ENCODE measurements around the gene DDX19B. TPM values are rescaled to one million over a fixed set of nuclear protein-coding genes. Genes with fewer than 3 reads are reported as not detected.
"Not testable (repeated sequence)": the region's sequence is repeated elsewhere in the genome, so short reads cannot be mapped to it uniquely, and the experiment has no call there.

DDX19B gene
- total and polyA plus RNA-seq, 7 experiments from 2014 or later: 23.6 to 60.5 (median 29.0) TPM

DNA sequence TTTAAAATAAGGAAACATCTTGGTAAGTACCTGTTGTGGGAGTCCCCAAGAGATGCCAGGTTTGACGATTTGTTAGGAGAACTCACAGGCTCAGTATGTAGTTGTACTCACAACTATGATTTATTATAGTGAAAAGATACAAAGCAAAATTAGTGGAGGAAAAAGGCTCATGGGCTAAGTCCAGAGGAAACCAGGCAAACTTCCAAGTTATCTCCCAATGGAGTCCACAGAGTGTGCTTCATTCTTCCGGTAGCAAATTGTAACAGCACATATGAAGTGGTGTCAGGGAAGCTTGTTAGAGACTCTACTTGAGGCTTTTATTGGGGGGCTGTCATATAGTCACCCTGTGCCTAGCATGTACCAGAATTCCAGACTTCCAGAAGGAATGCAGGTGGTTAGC, 50.0 kb downstream of the DDX19B start:
- Mint-ChIP-seq H3K4me1 (peaks cover 11 to 45% (median 35%) of the 10 kb centered on the region in 7 donors), H3K27me3 (no peaks in the 10 kb centered on the region), H3K27ac (peak overlapping the region in 6 of 9 donors; percentile 14 to 68 (median 56)), H3K36me3 (peaks cover 0 to 12% (median 5%) of the 10 kb centered on the region in 5 donors), H3K9me3 (peaks cover 0 to 6% (median 0%) of the 10 kb centered on the region in 11 donors), H3K4me3 (peak overlapping the region in 3 of 10 donors; percentile 1 to 19 (median 7))
- DNase-seq (no peak), ATAC-seq (no peak)
- ChIA-PET CTCF (no interaction called here), POLR2A (interaction anchor here (0.6 to 1.7 kb wide), 3 partner anchors 115 to 594 kb away, joined by 3 to 4 read pairs (median 4); no protein-coding TSS in a partner anchor)
- no peak overlapping the region for H3K4me3 ChIP-seq (ENCODE audit: low read length)
- peaks cover 15 to 17% of the 10 kb centered on the region in 2 donors for H3K4me1 ChIP-seq (ENCODE audit: control insufficient read depth in 2 of 2, insufficient read depth in 2 of 2, low read length in 2 of 2)
- no peaks in the 10 kb centered on the region for H3K9me3 ChIP-seq (ENCODE audit: control insufficient read depth in 2 of 3, low read length in 3 of 3)
- H3K36me3 ChIP-seq (ENCODE audit: control insufficient read depth in 2 of 3, insufficient read depth in 3 of 3, low read length in 3 of 3): peaks cover 0 to 20% (median 0%) of the 10 kb centered on the region in 3 experiments
- H3K27ac ChIP-seq (ENCODE audit: low read depth, low read length): peak overlapping the region; percentile 92
- intact Hi-C loops (cut with micrococcal nuclease): no loop called here
- no peaks in the 10 kb centered on the region for H3K27me3 ChIP-seq (ENCODE audit: control insufficient read depth in 2 of 2, insufficient read depth in 2 of 2, low read length in 2 of 2)

DNA sequence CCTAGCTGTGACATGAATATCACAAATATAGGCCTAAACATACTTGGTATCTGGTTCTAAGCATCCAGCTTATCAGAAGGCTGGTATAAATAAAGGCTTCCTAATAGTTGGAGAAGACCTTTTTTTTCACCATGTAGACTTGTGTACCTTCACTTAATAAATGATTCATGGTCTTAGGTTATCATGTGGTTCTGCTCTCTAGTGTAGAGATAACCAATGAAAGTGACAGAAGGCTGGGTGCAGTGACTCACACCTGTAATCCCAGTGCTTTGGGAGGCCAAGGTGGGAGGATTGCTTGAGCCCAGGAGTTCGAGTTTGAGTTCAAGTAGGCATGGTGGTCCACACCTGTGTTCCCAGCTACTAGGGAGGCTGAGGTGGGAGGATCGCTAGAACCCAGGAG, 50.8 kb downstream of the DDX19B start:
- DNase-seq (no peak), ATAC-seq (no peak)
- H3K36me3 Mint-ChIP-seq: peaks cover 0 to 15% (median 5%) of the 10 kb centered on the region in 5 donors
- intact Hi-C loops (cut with micrococcal nuclease): no loop called here
- H3K27me3 Mint-ChIP-seq: no peaks in the 10 kb centered on the region
- CTCF ChIA-PET: no interaction called here
- peak overlapping the region in 5 of 9 donors; percentile 14 to 68 (median 46) for H3K27ac Mint-ChIP-seq
- POLR2A ChIA-PET: interaction anchor here (1.7 kb wide), 1 partner anchor 175 kb away, joined by 4 read pairs; no protein-coding TSS in a partner anchor
- Histone ChIP-seq H3K27ac (ENCODE audit: low read depth, low read length) (peak overlapping the region; percentile 92), H3K9me3 (ENCODE audit: control insufficient read depth in 2 of 3, low read length in 3 of 3) (no peaks in the 10 kb centered on the region), H3K27me3 (ENCODE audit: control insufficient read depth in 2 of 2, insufficient read depth in 2 of 2, low read length in 2 of 2) (no peaks in the 10 kb centered on the region), H3K36me3 (ENCODE audit: control insufficient read depth in 2 of 3, insufficient read depth in 3 of 3, low read length in 3 of 3) (peaks cover 0 to 25% (median 0%) of the 10 kb centered on the region in 3 experiments), H3K4me1 (ENCODE audit: control insufficient read depth in 2 of 2, insufficient read depth in 2 of 2, low read length in 2 of 2) (peaks cover 15 to 17% of the 10 kb centered on the region in 2 donors), H3K4me3 (ENCODE audit: low read length) (no peak overlapping the region)
- peaks cover 0 to 6% (median 0%) of the 10 kb centered on the region in 11 donors for H3K9me3 Mint-ChIP-seq
- peaks cover 11 to 45% (median 35%) of the 10 kb centered on the region in 7 donors for H3K4me1 Mint-ChIP-seq
- peak overlapping the region in 1 of 10 donors; percentile 29 for H3K4me3 Mint-ChIP-seq

DNA sequence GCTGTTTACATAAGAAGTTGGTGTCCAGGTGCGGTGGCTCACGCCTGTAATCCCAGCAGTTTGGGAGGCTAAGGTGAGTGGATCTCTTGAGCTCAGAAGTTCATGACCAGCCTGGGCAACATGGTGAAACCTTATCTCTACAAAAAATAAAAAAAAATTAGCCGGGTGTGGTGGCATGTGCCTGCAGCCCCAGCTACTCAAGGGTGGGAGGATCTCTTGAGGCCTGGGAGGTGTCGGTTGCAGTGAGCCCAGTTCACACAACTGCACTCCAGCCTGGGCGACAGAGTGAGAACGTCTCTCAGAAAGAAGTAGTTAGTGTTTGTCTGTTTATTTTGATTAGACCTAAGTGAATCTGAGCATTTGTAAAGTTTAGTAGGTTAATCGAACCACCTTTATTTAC, 60.6 kb downstream of the DDX19B start:
- no peaks in the 10 kb centered on the region for H3K27me3 ChIP-seq (ENCODE audit: control insufficient read depth in 2 of 2, insufficient read depth in 2 of 2, low read length in 2 of 2)
- H3K4me3 Mint-ChIP-seq: no peak overlapping the region
- peaks cover 15 to 90% (median 16%) of the 10 kb centered on the region in 3 experiments for H3K36me3 ChIP-seq (ENCODE audit: control insufficient read depth in 2 of 3, insufficient read depth in 3 of 3, low read length in 3 of 3)
- no peaks in the 10 kb centered on the region for H3K9me3 Mint-ChIP-seq
- CTCF ChIA-PET: interaction anchor here (1.0 to 1.1 kb wide), 2 partner anchors 96 to 105 kb away, joined by 3 read pairs; no protein-coding TSS in a partner anchor
- no peak for ATAC-seq
- no peak overlapping the region for H3K4me3 ChIP-seq (ENCODE audit: low read length)
- no peaks in the 10 kb centered on the region for H3K4me1 ChIP-seq (ENCODE audit: control insufficient read depth in 2 of 2, insufficient read depth in 2 of 2, low read length in 2 of 2)
- no peak overlapping the region for H3K27ac Mint-ChIP-seq
- no peaks in the 10 kb centered on the region for H3K27me3 Mint-ChIP-seq
- intact Hi-C loops (cut with micrococcal nuclease): no loop called here
- no peak overlapping the region for H3K27ac ChIP-seq (ENCODE audit: low read depth, low read length)
- peaks cover 3 to 28% (median 18%) of the 10 kb centered on the region in 5 donors for H3K36me3 Mint-ChIP-seq
- no peaks in the 10 kb centered on the region for H3K4me1 Mint-ChIP-seq
- no peak for DNase-seq
- no peaks in the 10 kb centered on the region for H3K9me3 ChIP-seq (ENCODE audit: control insufficient read depth in 2 of 3, low read length in 3 of 3)
- POLR2A ChIA-PET: interaction anchor here (1.3 kb wide), 1 partner anchor 20 kb away, joined by 4 read pairs; no protein-coding TSS in a partner anchor

DNA sequence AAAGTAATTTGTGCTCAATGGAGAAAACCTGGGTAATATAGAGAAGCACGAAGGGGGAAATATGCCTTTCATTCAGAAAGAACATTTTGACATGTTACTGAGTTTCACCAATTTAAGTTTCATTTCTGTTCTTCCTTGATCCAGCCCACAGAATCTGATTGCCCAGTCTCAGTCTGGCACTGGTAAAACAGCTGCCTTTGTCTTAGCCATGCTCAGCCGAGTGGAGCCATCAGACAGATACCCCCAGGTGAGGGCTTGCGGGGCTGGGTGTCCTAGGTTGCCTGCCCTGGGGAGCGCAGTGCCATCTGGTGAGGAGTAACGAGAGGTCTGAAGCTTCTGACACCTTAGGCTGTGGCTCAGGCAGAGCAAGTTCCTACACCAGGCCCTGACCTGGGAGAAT, 65.4 kb downstream of the DDX19B start:
- peaks cover 19 to 87% (median 32%) of the 10 kb centered on the region in 3 experiments for H3K36me3 ChIP-seq (ENCODE audit: control insufficient read depth in 2 of 3, insufficient read depth in 3 of 3, low read length in 3 of 3)
- Mint-ChIP-seq H3K36me3 (peaks cover 0 to 29% (median 7%) of the 10 kb centered on the region in 5 donors), H3K4me1 (peaks cover 0 to 2% (median 0%) of the 10 kb centered on the region in 7 donors)

DNA sequence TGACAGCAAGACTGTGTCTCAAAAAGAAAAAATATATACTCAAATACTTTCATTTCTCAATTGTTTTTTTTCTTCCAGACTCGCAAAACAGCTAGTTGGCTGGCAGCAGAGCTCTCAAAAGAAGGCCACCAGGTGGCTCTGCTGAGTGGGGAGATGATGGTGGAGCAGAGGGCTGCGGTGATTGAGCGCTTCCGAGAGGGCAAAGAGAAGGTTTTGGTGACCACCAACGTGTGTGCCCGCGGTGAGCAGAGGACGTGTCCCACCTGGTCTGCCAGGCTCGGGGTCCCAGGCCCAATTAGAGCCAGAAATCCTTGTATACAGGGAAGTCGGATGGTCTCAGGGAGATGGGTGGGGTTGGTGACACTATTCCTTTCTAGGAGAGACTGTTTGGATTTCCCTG, 71.2 kb downstream of the DDX19B start:
- ChIA-PET CTCF (interaction anchor here (0.6 to 1.4 kb wide), 8 partner anchors 10 to 1039 kb away, joined by 3 to 6 read pairs (median 4); no protein-coding TSS in a partner anchor), POLR2A (interaction anchor here (1.3 to 4.2 kb wide), 3 partner anchors 10 to 84 kb away, joined by 3 to 39 read pairs (median 7); partner anchors contain the start of gene FCSK)
- Mint-ChIP-seq H3K4me3 (peak overlapping the region in 1 of 10 donors; percentile 26), H3K27ac (peak overlapping the region; percentile 16 to 90 (median 70)), H3K36me3 (peaks cover 13 to 36% (median 14%) of the 10 kb centered on the region in 5 donors)
- H3K27ac ChIP-seq (ENCODE audit: low read depth, low read length): peak overlapping the region; percentile 43
- H3K4me1 ChIP-seq (ENCODE audit: control insufficient read depth in 2 of 2, insufficient read depth in 2 of 2, low read length in 2 of 2); H3K9me3 Mint-ChIP-seq; H3K27me3 Mint-ChIP-seq; H3K4me3 ChIP-seq (ENCODE audit: low read length); H3K4me1 Mint-ChIP-seq; H3K27me3 ChIP-seq (ENCODE audit: control insufficient read depth in 2 of 2, insufficient read depth in 2 of 2, low read length in 2 of 2); H3K9me3 ChIP-seq (ENCODE audit: control insufficient read depth in 2 of 3, low read length in 3 of 3): not testable (repeated sequence)
- DNase-seq (peak in 7 of 9 donors; percentile 21 to 59 (median 47)), ATAC-seq (peak; percentile 82)
- intact Hi-C loops (cut with micrococcal nuclease): loop anchor here (1.0 kb wide), 2 partner anchors 11 to 283 kb away; no protein-coding TSS in a partner anchor
- H3K36me3 ChIP-seq (ENCODE audit: control insufficient read depth in 2 of 3, insufficient read depth in 3 of 3, low read length in 3 of 3): peaks cover 0 to 71% (median 14%) of the 10 kb centered on the region in 3 experiments

More for the DNA sequence above, 65.4 kb downstream of the DDX19B start:
- H3K27me3 ChIP-seq (ENCODE audit: control insufficient read depth in 2 of 2, insufficient read depth in 2 of 2, low read length in 2 of 2): no peaks in the 10 kb centered on the region
- CTCF ChIA-PET: no interaction called here
- no peaks in the 10 kb centered on the region for H3K9me3 ChIP-seq (ENCODE audit: control insufficient read depth in 2 of 3, low read length in 3 of 3)
- Mint-ChIP-seq H3K9me3 (no peaks in the 10 kb centered on the region), H3K4me3 (no peak overlapping the region), H3K27me3 (no peaks in the 10 kb centered on the region), H3K27ac (peak overlapping the region in 1 of 9 donors; percentile 38)
- H3K4me3 ChIP-seq (ENCODE audit: low read length): no peak overlapping the region
- DNase-seq: no peak
- POLR2A ChIA-PET: no interaction called here
- ATAC-seq: no peak
- intact Hi-C loops (cut with micrococcal nuclease): no loop called here
- no peaks in the 10 kb centered on the region for H3K4me1 ChIP-seq (ENCODE audit: control insufficient read depth in 2 of 2, insufficient read depth in 2 of 2, low read length in 2 of 2)
- H3K27ac ChIP-seq (ENCODE audit: low read depth, low read length): no peak overlapping the region

DNA sequence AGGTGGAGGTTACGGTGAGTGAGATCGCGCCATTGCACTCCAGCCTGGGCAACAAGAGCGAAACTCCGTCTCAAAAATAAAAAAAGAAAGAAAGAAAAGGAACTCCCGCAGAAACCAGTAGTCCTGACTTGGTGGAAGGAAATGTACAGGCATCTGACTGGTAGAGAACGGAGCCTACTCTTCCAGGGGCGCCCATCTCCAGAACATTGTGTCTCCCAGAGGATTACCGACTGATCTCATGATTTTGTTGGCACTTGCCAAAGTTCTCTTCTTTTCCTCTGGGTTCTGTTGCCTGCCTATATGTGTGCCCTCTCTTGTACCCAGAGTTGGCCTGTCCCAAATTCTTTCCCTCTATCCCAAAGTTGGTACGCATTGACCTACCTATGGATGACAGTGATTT, 71.9 kb downstream of the DDX19B start:
- H3K4me3 ChIP-seq (ENCODE audit: low read length): no peak overlapping the region
- no peaks in the 10 kb centered on the region for H3K9me3 ChIP-seq (ENCODE audit: control insufficient read depth in 2 of 3, low read length in 3 of 3)
- Mint-ChIP-seq H3K27ac (peak overlapping the region in 5 of 9 donors; percentile 42 to 70 (median 51)), H3K9me3 (peaks cover 0 to 3% (median 0%) of the 10 kb centered on the region in 11 donors), H3K27me3 (no peaks in the 10 kb centered on the region), H3K4me3 (no peak overlapping the region), H3K36me3 (peaks cover 12 to 37% (median 13%) of the 10 kb centered on the region in 5 donors), H3K4me1 (peaks cover 0 to 10% (median 7%) of the 10 kb centered on the region in 7 donors)
- ChIA-PET CTCF (interaction anchor here (0.6 kb wide), 1 partner anchor 91 kb away, joined by 3 read pairs; no protein-coding TSS in a partner anchor), POLR2A (interaction anchor here (1.3 to 4.2 kb wide), 2 partner anchors 9 to 15 kb away, joined by 3 to 39 read pairs; no protein-coding TSS in a partner anchor)
- intact Hi-C loops (cut with micrococcal nuclease): loop anchor here (1.0 kb wide), 2 partner anchors 10 to 282 kb away; no protein-coding TSS in a partner anchor
- peaks cover 0 to 71% (median 6%) of the 10 kb centered on the region in 3 experiments for H3K36me3 ChIP-seq (ENCODE audit: control insufficient read depth in 2 of 3, insufficient read depth in 3 of 3, low read length in 3 of 3)
- peaks cover 0 to 4% of the 10 kb centered on the region in 2 donors for H3K4me1 ChIP-seq (ENCODE audit: control insufficient read depth in 2 of 2, insufficient read depth in 2 of 2, low read length in 2 of 2)
- H3K27me3 ChIP-seq (ENCODE audit: control insufficient read depth in 2 of 2, insufficient read depth in 2 of 2, low read length in 2 of 2): no peaks in the 10 kb centered on the region
- DNase-seq: no peak
- no peak overlapping the region for H3K27ac ChIP-seq (ENCODE audit: low read depth, low read length)
- ATAC-seq: no peak
